ENCODE results near the gene TBC1D22B. TPM values are rescaled to one million over a fixed set of nuclear protein-coding genes. Genes with fewer than 3 reads are reported as not detected.

Gene TBC1D22B
- total RNA-seq (12.7 and 13.6 TPM in 2 replicates), polyA plus RNA-seq (11.1 and 13.1 TPM in 2 replicates), polyA minus RNA-seq (11.9 and 13.1 TPM in 2 replicates), Bru-seq, nascent RNA (percentile 78 among the genes with signal in this experiment), BruChase-seq, experiment 1, labeled RNA remaining after a 6-hour chase (percentile 70 among the genes with signal in this experiment), BruChase-seq, experiment 2, labeled RNA remaining after a 2-hour chase (percentile 75 among the genes with signal in this experiment)
- 10.5 and 10.7 TPM in 2 replicates for polyA plus RNA-seq (2011; cell fraction: cytosol; rRNA removed)
- 18.3 and 20.1 TPM in 2 replicates for polyA plus RNA-seq (2011; cell fraction: nucleus; rRNA removed)
- polyA plus RNA-seq (2012), result 12.7 and 13.0 TPM in 2 replicates
- polyA minus RNA-seq (2011; cell fraction: cytosol; rRNA and poly(A)+ RNA removed), result 3.8 TPM
- polyA minus RNA-seq (2011; cell fraction: nucleus; rRNA and poly(A)+ RNA removed), result 12.9 and 14.9 TPM in 2 replicates
- long read RNA-seq, transcript TBC1D22B-201 (13 exons, 3,462 nt), result major isoform, 15 of 29 reads
- long read RNA-seq, partial matches to known transcripts, result 7 of 29 reads
- long read RNA-seq, other reads (novel, unspliced or antisense), result 7 of 29 reads

GRCh38 chr6:37257634-37258404 lies at the start of gene TBC1D22B, which contains the start of gene TMEM217:
TSS of gene TBC1D22B (plus strand) at chr6:37257772. CDS start at chr6:37257918, 146 bp downstream.
TSS of gene TMEM217 (minus strand) at chr6:37258144. CDS start at chr6:37219030, 39,114 bp downstream.
- BruUV-seq (replicated peaks), result TSS peak; percentile 53
- H3K79me2 ChIP-seq (ENCODE audit: control insufficient read depth, insufficient read depth, low read length), result peaks cover 34% of the 10 kb centered on the region

More at GRCh38 chr6:37257634-37258404, at the start of gene TBC1D22B, which contains the start of gene TMEM217:
- dilution Hi-C loops (cut with MboI; ENCODE audit: extremely low pct_ligation_motif_present, low sequenced_read_pairs) (no loop called here), intact Hi-C loops (cut with micrococcal nuclease) (loop anchor here (1.0 to 2.0 kb wide), 2 partner anchors 18 to 35 kb away; no protein-coding TSS in a partner anchor)
- Histone ChIP-seq H3K4me3 (replicated peaks in 1 of 3; ENCODE audit: insufficient read depth in 1 of 3, low read depth in 1 of 3, low read length in 3 of 3) (peak within 1 kb of the TSS; percentile 70 to 98 (median 80)), H3K27ac (ENCODE audit: insufficient read depth, low read depth, low read length) (peak within 1 kb of the TSS; percentile 97), H3K4me1 (ENCODE audit: control insufficient read depth, extremely low read depth, insufficient read depth, low read length) (peaks cover 22% of the 10 kb centered on the region), H3K9me1 (replicated peaks; ENCODE audit: control insufficient read depth, extremely low read depth, insufficient read depth, low read length) (no peaks in the 10 kb centered on the region), H3K9ac (replicated peaks; ENCODE audit: extremely low read depth, insufficient read depth, low read length) (peak within 1 kb of the TSS; percentile 99), H2AFZ (ENCODE audit: low read depth, low read length) (peak within 1 kb of the TSS; percentile 86), H4K20me1 (replicated peaks; ENCODE audit: control insufficient read depth, extremely low read depth, insufficient read depth, low read length) (no peaks in the 10 kb centered on the region), H3K36me3 (ENCODE audit: control insufficient read depth in 2 of 2, extremely low read depth in 1 of 2, insufficient read depth in 2 of 2, low read length in 2 of 2) (no peaks in the 10 kb centered on the region), H3K4me2 (ENCODE audit: insufficient read depth, low read length) (peak within 1 kb of the TSS; percentile 92), H3K27me3 (ENCODE audit: control insufficient read depth in 2 of 2, insufficient read depth in 2 of 2, low read length in 2 of 2) (no peaks in the 10 kb centered on the region), H3K9me3 (replicated peaks; ENCODE audit: control insufficient read depth, insufficient read depth, low read length) (no peaks in the 10 kb centered on the region)
- CTCF ChIA-PET, result interaction anchor here (0.6 to 2.4 kb wide), 9 partner anchors 12 to 239 kb away, joined by 3 to 9 read pairs (median 3); no protein-coding TSS in a partner anchor
- DNase-seq (ENCODE audit: low read depth, low spot score) (peak; percentile 96), FAIRE-seq (peak; percentile 97)
- POLR2A ChIA-PET, result interaction anchor here (0.5 to 2.0 kb wide), 7 partner anchors 13 to 121 kb away, joined by 3 to 6 read pairs (median 3); partner anchors contain the start of gene PIM1
- TF ChIP-seq FOS (IDR thresholded peaks at IDR 0.05; ENCODE audit: borderline replicate concordance, insufficient read depth, low read length) (no peak), POLR2A (IDR thresholded peaks at IDR 0.05; ENCODE audit: low read depth, low read length) (peak; percentile 64), POLR2AphosphoS5 (IDR thresholded peaks at IDR 0.05; ENCODE audit: insufficient read depth, low read depth, low read length) (peak; percentile 45), MAX (IDR thresholded peaks at IDR 0.05; ENCODE audit: insufficient read depth, insufficient read length) (no peak)

Data from endothelial cell of umbilical vein (primary cell).